HEK293T (cell line): Measurements from ENCODE around the gene SLAMF1.

Source experiments
- ARNT ChIP-seq: fragments of 450-650 bp; IDR thresholded peaks from 2 replicates; pipeline ENCODE4 v1.6.1; 2017; ENCODE audit warnings: mild to moderate bottlenecking
- FOXA1 ChIP-seq: fragments of 450-650 bp; IDR thresholded peaks from 2 replicates; pipeline ENCODE4 v1.6.1; 2016; ENCODE audit warnings: mild to moderate bottlenecking
- FOXM1 ChIP-seq: fragments of 450-650 bp; IDR thresholded peaks from 2 replicates; pipeline ENCODE4 v1.6.1; 2017; ENCODE audit warnings: mild to moderate bottlenecking, borderline replicate concordance
- SP1 ChIP-seq: fragments of 450-650 bp; IDR thresholded peaks from 2 replicates; pipeline ENCODE4 v1.6.1; 2017
- TF ChIP-seq, protein P1 (sequence below): fragments of 450-650 bp; IDR thresholded peaks from 2 replicates; pipeline ENCODE4 v1.6.1; 2016

GRCh38 chr1:160644399-160644798 is 2.4 kb downstream of the SLAMF1 start:
- TF ChIP-seq SP1 (no peak), ARNT (no peak), FOXA1 (no peak), FOXM1 (no peak)
- TF ChIP-seq, protein P1, sequence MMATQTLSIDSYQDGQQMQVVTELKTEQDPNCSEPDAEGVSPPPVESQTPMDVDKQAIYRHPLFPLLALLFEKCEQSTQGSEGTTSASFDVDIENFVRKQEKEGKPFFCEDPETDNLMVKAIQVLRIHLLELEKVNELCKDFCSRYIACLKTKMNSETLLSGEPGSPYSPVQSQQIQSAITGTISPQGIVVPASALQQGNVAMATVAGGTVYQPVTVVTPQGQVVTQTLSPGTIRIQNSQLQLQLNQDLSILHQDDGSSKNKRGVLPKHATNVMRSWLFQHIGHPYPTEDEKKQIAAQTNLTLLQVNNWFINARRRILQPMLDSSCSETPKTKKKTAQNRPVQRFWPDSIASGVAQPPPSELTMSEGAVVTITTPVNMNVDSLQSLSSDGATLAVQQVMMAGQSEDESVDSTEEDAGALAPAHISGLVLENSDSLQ: no peak
